HFFc6 (cell line): ENCODE results near the gene CIB1. TPM values are rescaled to one million over a fixed set of nuclear protein-coding genes. Genes with fewer than 3 reads are reported as not detected.

Experiments
- DNase-seq: peaks from one replicate; pipeline ENCODE4 v3.0.0-alpha.2; 2018
- H3K27ac Mint-ChIP-seq: 2 replicates; pipeline ENCODE4 v1.8.0; 2020; ENCODE audit warnings: mild to moderate bottlenecking, mixed read lengths
- H3K27me3 Mint-ChIP-seq: 2 replicates; pipeline ENCODE4 v1.8.0; 2021; ENCODE audit warnings: mild to moderate bottlenecking, moderate library complexity, mixed read lengths; ENCODE audit not compliant: insufficient read depth
- H3K36me3 Mint-ChIP-seq: 2 replicates; pipeline ENCODE4 v1.8.0; 2021; ENCODE audit warnings: low read depth, mixed read lengths
- H3K4me1 Mint-ChIP-seq: 2 replicates; pipeline ENCODE4 v1.8.0; 2020; ENCODE audit warnings: low read depth, mixed read lengths
- H3K4me3 Mint-ChIP-seq: 2 replicates; pipeline ENCODE4 v1.8.0; 2020; ENCODE audit warnings: mild to moderate bottlenecking, moderate library complexity, mixed read lengths
- H3K9me3 Mint-ChIP-seq: 2 replicates; pipeline ENCODE4 v1.8.0; 2020; ENCODE audit warnings: mild to moderate bottlenecking, mixed read lengths
- total RNA-seq, 6 experiments: library from RNA; stranded (reverse); fragmentation: NEBNext Ultra II Directional; extraction: Animal tissue kit (Norgen Biotek cat#: 25700); gene quantifications; 2 replicates in 1 of 6; 3 replicates in 5 of 6; pipeline ENCODE4 v1.2.3, GENCODE V29; 2021
- TF ChIP-seq, protein P1 (sequence below): fragments of 200-600 bp; sonication (generic); IDR thresholded peaks from 2 replicates; pipeline ENCODE4 v1.5.0; 2021; ENCODE audit warnings: antibody characterized with exemption, mild to moderate bottlenecking

The CIB1 gene
- total RNA-seq, 6 experiments from 2014 or later, result 73.5 to 82.2 (median 76.9) TPM

DNA sequence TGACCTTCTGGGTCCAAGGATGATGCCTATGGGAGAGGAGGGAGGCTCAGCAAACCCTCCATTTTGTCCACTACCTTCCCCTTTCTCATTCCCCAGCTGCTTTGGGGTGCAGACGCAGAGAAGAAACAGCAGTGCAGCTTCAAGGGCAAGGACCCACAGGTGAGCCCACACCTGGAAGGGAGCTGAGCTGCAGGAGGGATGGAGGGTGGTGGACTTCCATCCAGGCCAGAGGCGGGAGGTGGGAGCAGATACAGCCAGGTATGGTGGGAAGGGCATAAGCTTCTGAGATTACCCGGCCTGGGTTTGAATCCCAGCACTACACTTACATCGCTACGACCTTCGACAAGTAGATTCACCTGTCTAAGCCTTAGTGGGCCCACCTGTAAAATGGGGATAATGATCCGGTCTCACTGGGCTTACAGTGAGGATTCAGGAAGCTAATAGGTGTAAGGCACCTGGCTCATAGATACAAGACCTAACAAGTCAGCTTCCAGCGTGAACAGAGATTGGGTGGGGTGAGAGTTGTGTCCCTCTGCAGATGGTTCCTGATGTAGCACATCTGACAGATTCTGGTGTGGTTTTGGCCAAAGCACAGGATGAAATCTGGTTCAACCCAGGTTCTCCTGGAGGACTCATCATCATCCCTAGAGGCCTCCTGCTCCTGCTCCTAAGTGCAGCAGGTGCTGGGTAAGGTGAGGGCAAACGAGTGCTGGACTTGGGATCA, 15.9 kb downstream of the CIB1 start:
- H3K9me3 Mint-ChIP-seq, result no peaks in the 10 kb centered on the region
- H3K27ac Mint-ChIP-seq, result no peak overlapping the region
- DNase-seq, result no peak
- no peaks in the 10 kb centered on the region for H3K36me3 Mint-ChIP-seq
- H3K4me3 Mint-ChIP-seq, result no peak overlapping the region
- peaks cover 9% of the 10 kb centered on the region; the same call in 1 of the 2 replicates for H3K4me1 Mint-ChIP-seq
- H3K27me3 Mint-ChIP-seq, result no peaks in the 10 kb centered on the region
- TF ChIP-seq, protein P1, sequence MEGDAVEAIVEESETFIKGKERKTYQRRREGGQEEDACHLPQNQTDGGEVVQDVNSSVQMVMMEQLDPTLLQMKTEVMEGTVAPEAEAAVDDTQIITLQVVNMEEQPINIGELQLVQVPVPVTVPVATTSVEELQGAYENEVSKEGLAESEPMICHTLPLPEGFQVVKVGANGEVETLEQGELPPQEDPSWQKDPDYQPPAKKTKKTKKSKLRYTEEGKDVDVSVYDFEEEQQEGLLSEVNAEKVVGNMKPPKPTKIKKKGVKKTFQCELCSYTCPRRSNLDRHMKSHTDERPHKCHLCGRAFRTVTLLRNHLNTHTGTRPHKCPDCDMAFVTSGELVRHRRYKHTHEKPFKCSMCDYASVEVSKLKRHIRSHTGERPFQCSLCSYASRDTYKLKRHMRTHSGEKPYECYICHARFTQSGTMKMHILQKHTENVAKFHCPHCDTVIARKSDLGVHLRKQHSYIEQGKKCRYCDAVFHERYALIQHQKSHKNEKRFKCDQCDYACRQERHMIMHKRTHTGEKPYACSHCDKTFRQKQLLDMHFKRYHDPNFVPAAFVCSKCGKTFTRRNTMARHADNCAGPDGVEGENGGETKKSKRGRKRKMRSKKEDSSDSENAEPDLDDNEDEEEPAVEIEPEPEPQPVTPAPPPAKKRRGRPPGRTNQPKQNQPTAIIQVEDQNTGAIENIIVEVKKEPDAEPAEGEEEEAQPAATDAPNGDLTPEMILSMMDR, result no peak

DNA sequence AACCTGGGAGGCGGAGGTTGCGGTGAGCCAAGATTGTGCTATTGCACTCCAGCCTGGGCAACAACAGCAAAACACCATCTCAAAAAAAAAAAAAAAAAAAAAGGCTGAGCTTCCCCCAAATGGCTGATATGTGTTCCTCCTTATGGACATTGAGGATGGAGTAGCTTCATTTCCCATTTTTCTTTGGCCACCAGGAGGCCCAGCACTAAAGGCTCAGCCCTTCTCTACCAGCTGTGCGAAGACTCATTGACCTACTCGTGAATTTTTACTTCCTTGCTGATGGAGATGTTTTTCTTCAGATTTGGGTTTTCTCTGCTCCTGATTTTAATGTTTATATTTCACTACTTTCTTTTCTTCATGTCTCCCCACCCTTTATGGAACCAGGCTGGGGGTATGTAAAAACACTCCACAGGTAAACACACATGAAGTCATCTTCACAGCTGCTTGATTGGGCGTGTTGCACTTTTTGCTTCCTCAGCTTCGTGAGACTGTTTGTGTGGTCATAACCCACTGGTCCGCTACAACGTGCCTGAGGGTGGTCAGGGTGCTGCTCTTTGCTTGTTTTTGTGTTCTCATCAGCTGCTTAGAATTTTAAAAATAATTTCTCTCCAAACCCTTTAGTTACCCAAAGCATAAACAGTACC, 19.1 kb downstream of the CIB1 start:
- Mint-ChIP-seq H3K4me3 (no peak overlapping the region), H3K27me3 (no peaks in the 10 kb centered on the region), H3K36me3 (no peaks in the 10 kb centered on the region; the same call in 1 of the 2 replicates), H3K9me3 (no peaks in the 10 kb centered on the region), H3K4me1 (peaks cover 11% of the 10 kb centered on the region), H3K27ac (no peak overlapping the region)
- TF ChIP-seq, protein P1, result peak; percentile 59
- no peak for DNase-seq

DNA sequence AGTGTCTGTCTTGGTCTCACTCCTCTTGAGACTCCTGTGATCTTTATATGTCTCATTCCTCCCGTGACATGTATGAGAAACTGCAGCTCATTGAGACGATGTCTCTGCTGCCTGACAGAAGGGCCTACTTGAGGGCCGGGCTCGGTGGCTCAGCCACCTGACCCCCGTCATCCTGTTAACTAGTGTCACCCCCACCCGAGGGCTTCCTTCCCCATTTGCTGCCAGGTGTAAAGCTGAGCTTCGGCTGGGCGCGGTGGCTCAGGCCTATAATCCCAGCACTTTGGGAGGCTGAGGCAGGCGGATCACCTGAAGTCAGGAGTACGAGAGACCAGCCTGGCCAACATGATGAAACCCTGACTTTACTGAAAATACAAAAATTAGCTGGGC, 19.9 kb downstream of the CIB1 start:
- H3K27me3 Mint-ChIP-seq, result no peaks in the 10 kb centered on the region
- H3K27ac Mint-ChIP-seq, result no peak overlapping the region
- H3K4me1 Mint-ChIP-seq, result peaks cover 11% of the 10 kb centered on the region
- no peak for DNase-seq
- H3K36me3 Mint-ChIP-seq, result no peaks in the 10 kb centered on the region; the same call in 1 of the 2 replicates
- H3K4me3 Mint-ChIP-seq, result no peak overlapping the region
- no peaks in the 10 kb centered on the region for H3K9me3 Mint-ChIP-seq
- TF ChIP-seq, protein P1, result no peak

DNA sequence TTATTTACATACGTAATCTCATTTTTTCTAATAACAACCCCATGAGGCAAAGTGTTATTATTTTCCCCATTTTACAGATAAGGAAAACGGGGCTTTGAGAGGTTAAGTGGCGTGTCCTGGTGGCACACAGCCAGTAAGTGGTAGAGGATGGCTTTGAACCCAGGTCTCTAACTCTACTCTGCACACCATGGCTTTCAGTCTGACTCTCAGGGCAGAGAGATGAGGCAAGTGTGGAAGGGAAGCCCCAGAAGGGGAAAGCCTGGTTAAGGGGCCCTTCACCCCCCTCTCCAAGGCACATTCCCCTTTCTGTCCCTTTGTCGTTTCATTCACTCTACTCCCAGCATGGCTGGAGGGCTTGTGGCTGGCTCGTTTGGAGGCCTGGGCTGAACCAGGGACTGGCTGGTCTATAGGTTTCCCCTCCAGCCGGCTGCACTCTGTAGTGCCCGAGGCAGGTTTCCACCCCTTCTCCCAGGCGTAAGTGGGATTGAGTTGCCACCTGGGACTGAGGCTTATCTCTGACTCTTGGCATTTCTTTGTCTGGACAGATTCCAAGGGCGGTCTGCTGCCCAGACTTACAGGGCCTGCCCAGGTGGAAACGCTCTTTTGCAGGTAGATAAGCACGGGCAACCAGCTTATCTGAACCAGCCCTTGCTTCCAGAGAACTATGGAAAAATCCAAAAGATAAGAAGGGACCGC, 20.5 kb downstream of the CIB1 start:
- H3K27ac Mint-ChIP-seq, result no peak overlapping the region

More for the DNA sequence above, 20.5 kb downstream of the CIB1 start:
- Mint-ChIP-seq H3K4me3 (no peak overlapping the region), H3K36me3 (no peaks in the 10 kb centered on the region; the same call in 1 of the 2 replicates), H3K9me3 (no peaks in the 10 kb centered on the region), H3K27me3 (no peaks in the 10 kb centered on the region), H3K4me1 (peaks cover 11% of the 10 kb centered on the region)
- DNase-seq, result no peak
- TF ChIP-seq, protein P1, result no peak
